NAMALWA (cell line): Measurements from ENCODE around the gene UQCRC1.

Source experiments
- DNase-seq: peaks from one replicate; pipeline ENCODE4 v3.0.0-alpha.2; 2015; ENCODE audit warnings: low spot score

UQCRC1 gene

GRCh38 chr3:48571938-48572337, 37.5 kb downstream of the UQCRC1 start:
- DNase-seq, result no peak

GRCh38 chr3:48569808-48570450, 39.5 kb downstream of the UQCRC1 start:
- no peak for DNase-seq

GRCh38 chr3:48569400-48569799, 40.0 kb downstream of the UQCRC1 start:
- no peak for DNase-seq

GRCh38 chr3:48568476-48568875, 41.0 kb downstream of the UQCRC1 start:
- no peak for DNase-seq

GRCh38 chr3:48567500-48567899, 41.9 kb downstream of the UQCRC1 start:
- DNase-seq, result no peak

- no peak for DNase-seq
Observed at GRCh38 chr3:48567090-48567489, 42.4 kb downstream of the UQCRC1 start.

GRCh38 chr3:48566401-48566760, 43.1 kb downstream of the UQCRC1 start:
- no peak for DNase-seq

GRCh38 chr3:48565591-48566400, 43.6 kb downstream of the UQCRC1 start:
- no peak for DNase-seq

GRCh38 chr3:48565186-48565585, 44.3 kb downstream of the UQCRC1 start:
- DNase-seq, result no peak

- DNase-seq, result no peak
Observed at GRCh38 chr3:48564667-48565066, 44.8 kb downstream of the UQCRC1 start.

GRCh38 chr3:48564022-48564421, 45.4 kb downstream of the UQCRC1 start:
- DNase-seq, result no peak

GRCh38 chr3:48563382-48563918, 46.0 kb downstream of the UQCRC1 start, which contains the start of gene UCN2:
TSS of gene UCN2 (minus strand) at chr3:48563781. CDS start at chr3:48563124, 657 bp downstream.
- no peak for DNase-seq

- DNase-seq, result no peak
Observed at GRCh38 chr3:48562367-48563095, 46.9 kb downstream of the UQCRC1 start.

GRCh38 chr3:48561045-48561736, 48.3 kb downstream of the UQCRC1 start:
- DNase-seq, result peak; percentile 40

GRCh38 chr3:48560648-48561018, 48.8 kb downstream of the UQCRC1 start:
- no peak for DNase-seq

- DNase-seq, result no peak
Observed at GRCh38 chr3:48558493-48559134, 50.8 kb downstream of the UQCRC1 start.

- DNase-seq, result peak; percentile 96
Observed at GRCh38 chr3:48556796-48557626, 52.4 kb downstream of the UQCRC1 start, which contains the start of gene PFKFB4. TSS of gene PFKFB4 (minus strand) at chr3:48556803. CDS start at chr3:48556777, 26 bp downstream.

GRCh38 chr3:48555949-48556795, 53.3 kb downstream of the UQCRC1 start:
- DNase-seq, result no peak

GRCh38 chr3:48555231-48555948, 54.1 kb downstream of the UQCRC1 start:
- DNase-seq, result no peak
